Measurements from ENCODE around the gene VWA5B2.

The VWA5B2 gene

GRCh38 chr3:184282941-184283340 is 53.6 kb downstream of the VWA5B2 start:
- DNase-seq: no peak

GRCh38 chr3:184283681-184284080 is 54.3 kb downstream of the VWA5B2 start:
- no peak for DNase-seq

GRCh38 chr3:184284696-184285095 is 55.3 kb downstream of the VWA5B2 start:
- DNase-seq: peak; percentile 36

GRCh38 chr3:184289426-184289938 is 60.1 kb downstream of the VWA5B2 start:
- DNase-seq: peak; percentile 83

- no peak for DNase-seq
Measured at GRCh38 chr3:184290331-184290730, 60.9 kb downstream of the VWA5B2 start.

- no peak for DNase-seq
Measured at GRCh38 chr3:184291044-184291737, 61.8 kb downstream of the VWA5B2 start.

All from stimulated activated CD8-positive, alpha-beta memory T cell treated with anti-CD3 and anti-CD28 coated beads, Interleukin-4, amount 100 ng/mL, for 48 hours (primary cell).